Measurements from ENCODE around the gene ACBD6. TPM values are rescaled to one million over a fixed set of nuclear protein-coding genes. Genes with fewer than 3 reads are reported as not detected.
"Not testable (repeated sequence)": the region's sequence is repeated elsewhere in the genome, so short reads cannot be mapped to it uniquely, and the experiment has no call there.

ACBD6 gene
- total RNA-seq, 5 donors from 2014 or later (not counting 1 experiment from before 2014, with no cell fraction given), result 44.3 to 58.5 (median 53.0) TPM

GRCh38 chr1:180408128-180408527, 94.2 kb downstream of the ACBD6 start:
- H3K27me3 ChIP-seq (replicated peaks in 1 of 2; ENCODE audit: control insufficient read depth in 2 of 2, extremely low read depth in 1 of 2, insufficient read depth in 2 of 2, low read length in 1 of 2); POLR2A ChIA-PET; H3K36me3 ChIP-seq (ENCODE audit: control insufficient read depth in 2 of 2, extremely low read depth in 1 of 2, insufficient read depth in 1 of 2, low read length in 1 of 2); H3K4me3 ChIP-seq (ENCODE audit: control insufficient read depth in 1 of 2, extremely low read depth in 1 of 2, low read length in 1 of 2); ATAC-seq (replicated peaks in 1 of 4); H3K4me3 Mint-ChIP-seq; H3K27me3 Mint-ChIP-seq; H3K4me1 Mint-ChIP-seq; DNase-seq; H3K9me3 Mint-ChIP-seq; CTCF ChIA-PET; H3K4me1 ChIP-seq (ENCODE audit: control insufficient read depth in 1 of 2, extremely low read depth in 1 of 2, insufficient read depth in 2 of 2, low read length in 2 of 2); H3K27ac ChIP-seq (ENCODE audit: low read length); H3K9me3 ChIP-seq; H3K27ac Mint-ChIP-seq: not testable (repeated sequence)
- WGBS (ENCODE audit: insufficient coverage), result no CpG with 5 or more reads among the region's 1 CpG
- H3K36me3 Mint-ChIP-seq, result peaks cover 54% of the 10 kb centered on the region

- H3K27me3 ChIP-seq (replicated peaks in 1 of 2; ENCODE audit: control insufficient read depth in 2 of 2, extremely low read depth in 1 of 2, insufficient read depth in 2 of 2, low read length in 1 of 2), result no peaks in the 10 kb centered on the region
- H3K9me3 Mint-ChIP-seq, result no peaks in the 10 kb centered on the region
- ChIA-PET CTCF (interaction anchor here in 1 of 2 donors (0.8 kb wide), 1 partner anchor 10 kb away, joined by 3 read pairs; no protein-coding TSS in a partner anchor), POLR2A (no interaction called here)
- ATAC-seq (replicated peaks in 1 of 4) (no peak), DNase-seq (no peak)
- no peaks in the 10 kb centered on the region for H3K27me3 Mint-ChIP-seq
- H3K4me1 ChIP-seq (ENCODE audit: control insufficient read depth in 1 of 2, extremely low read depth in 1 of 2, insufficient read depth in 2 of 2, low read length in 2 of 2), result no peaks in the 10 kb centered on the region
- H3K36me3 ChIP-seq (ENCODE audit: control insufficient read depth in 2 of 2, extremely low read depth in 1 of 2, insufficient read depth in 1 of 2, low read length in 1 of 2), result peaks cover 0 to 8% of the 10 kb centered on the region in 2 donors
- no peaks in the 10 kb centered on the region for H3K9me3 ChIP-seq
- H3K4me1 Mint-ChIP-seq, result peaks cover 5 to 8% (median 7%) of the 10 kb centered on the region in 3 donors
- no peak overlapping the region for H3K27ac Mint-ChIP-seq
- peaks cover 55% of the 10 kb centered on the region for H3K36me3 Mint-ChIP-seq
- H3K4me3 ChIP-seq (ENCODE audit: control insufficient read depth in 1 of 2, extremely low read depth in 1 of 2, low read length in 1 of 2), result no peak overlapping the region
- no peak overlapping the region for H3K4me3 Mint-ChIP-seq
- no peak overlapping the region for H3K27ac ChIP-seq (ENCODE audit: low read length)
- WGBS (ENCODE audit: insufficient coverage), result 100% methylated on average over 1 of the region's 2 CpGs
Measured at GRCh38 chr1:180407051-180407450, 95.3 kb downstream of the ACBD6 start.

- no peak for DNase-seq
- no peaks in the 10 kb centered on the region for H3K4me1 ChIP-seq (ENCODE audit: control insufficient read depth in 1 of 2, extremely low read depth in 1 of 2, insufficient read depth in 2 of 2, low read length in 2 of 2)
- no peaks in the 10 kb centered on the region for H3K9me3 Mint-ChIP-seq
- H3K27ac ChIP-seq (ENCODE audit: low read length), result no peak overlapping the region
- H3K27me3 Mint-ChIP-seq, result no peaks in the 10 kb centered on the region
- H3K36me3 ChIP-seq (ENCODE audit: control insufficient read depth in 2 of 2, extremely low read depth in 1 of 2, insufficient read depth in 1 of 2, low read length in 1 of 2), result no peaks in the 10 kb centered on the region
- ChIA-PET CTCF (no interaction called here), POLR2A (interaction anchor here in 1 of 2 donors (0.6 kb wide), 1 partner anchor 23 kb away, joined by 4 read pairs; no protein-coding TSS in a partner anchor)
- 83% methylated on average over 1 of the region's 6 CpGs for WGBS (ENCODE audit: insufficient coverage)
- peaks cover 33% of the 10 kb centered on the region for H3K36me3 Mint-ChIP-seq
- no peak for ATAC-seq (replicated peaks in 1 of 4)
- no peaks in the 10 kb centered on the region for H3K9me3 ChIP-seq
- H3K27ac Mint-ChIP-seq, result no peak overlapping the region
- H3K4me3 Mint-ChIP-seq, result no peak overlapping the region
- H3K27me3 ChIP-seq (replicated peaks in 1 of 2; ENCODE audit: control insufficient read depth in 2 of 2, extremely low read depth in 1 of 2, insufficient read depth in 2 of 2, low read length in 1 of 2), result no peaks in the 10 kb centered on the region
- no peak overlapping the region for H3K4me3 ChIP-seq (ENCODE audit: control insufficient read depth in 1 of 2, extremely low read depth in 1 of 2, low read length in 1 of 2)
- peaks cover 7 to 10% (median 8%) of the 10 kb centered on the region in 3 donors for H3K4me1 Mint-ChIP-seq
Measured at GRCh38 chr1:180402551-180402950, 99.8 kb downstream of the ACBD6 start.

DNA sequence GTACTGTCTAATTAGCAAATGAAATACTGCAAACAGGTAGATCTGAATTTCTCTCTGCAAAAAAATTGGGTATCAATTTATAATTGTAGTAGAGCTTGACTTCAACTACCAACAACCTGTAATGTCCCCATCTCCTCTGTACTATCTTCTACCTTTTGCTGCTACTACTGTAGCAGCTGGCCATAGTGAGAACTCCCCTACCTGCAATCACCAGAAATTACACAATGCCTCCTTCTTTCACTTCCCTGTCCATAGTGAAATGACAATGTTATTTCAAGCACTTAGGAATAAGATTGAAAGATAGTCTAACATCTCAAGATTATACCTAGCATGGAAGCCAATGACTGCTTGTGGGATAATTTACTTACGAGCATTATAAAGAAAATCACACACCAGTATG, 100.4 kb downstream of the ACBD6 start:
- ChIA-PET CTCF (no interaction called here), POLR2A (no interaction called here)
- WGBS (ENCODE audit: insufficient coverage), result no CpG with 5 or more reads among the region's 1 CpG
- H3K4me3 ChIP-seq (ENCODE audit: control insufficient read depth in 1 of 2, extremely low read depth in 1 of 2, low read length in 1 of 2), result no peak overlapping the region
- Mint-ChIP-seq H3K4me1 (peaks cover 7 to 10% (median 8%) of the 10 kb centered on the region in 3 donors), H3K36me3 (peaks cover 37% of the 10 kb centered on the region), H3K4me3 (no peak overlapping the region), H3K27me3 (no peaks in the 10 kb centered on the region), H3K27ac (no peak overlapping the region), H3K9me3 (no peaks in the 10 kb centered on the region)
- DNase-seq (no peak), ATAC-seq (replicated peaks in 1 of 4) (no peak)
- H3K4me1 ChIP-seq (ENCODE audit: control insufficient read depth in 1 of 2, extremely low read depth in 1 of 2, insufficient read depth in 2 of 2, low read length in 2 of 2), result no peaks in the 10 kb centered on the region
- no peak overlapping the region for H3K27ac ChIP-seq (ENCODE audit: low read length)
- H3K36me3 ChIP-seq (ENCODE audit: control insufficient read depth in 2 of 2, extremely low read depth in 1 of 2, insufficient read depth in 1 of 2, low read length in 1 of 2), result peaks cover 0 to 3% of the 10 kb centered on the region in 2 donors
- H3K9me3 ChIP-seq, result no peaks in the 10 kb centered on the region
- H3K27me3 ChIP-seq (replicated peaks in 1 of 2; ENCODE audit: control insufficient read depth in 2 of 2, extremely low read depth in 1 of 2, insufficient read depth in 2 of 2, low read length in 1 of 2), result no peaks in the 10 kb centered on the region

- H3K27me3 ChIP-seq (replicated peaks in 1 of 2; ENCODE audit: control insufficient read depth in 2 of 2, extremely low read depth in 1 of 2, insufficient read depth in 2 of 2, low read length in 1 of 2), result no peaks in the 10 kb centered on the region
- POLR2A ChIA-PET, result no interaction called here
- H3K4me1 ChIP-seq (ENCODE audit: control insufficient read depth in 1 of 2, extremely low read depth in 1 of 2, insufficient read depth in 2 of 2, low read length in 2 of 2), result no peaks in the 10 kb centered on the region
- H3K9me3 ChIP-seq, result no peaks in the 10 kb centered on the region
- ATAC-seq (replicated peaks in 1 of 4) (no peak), DNase-seq (no peak)
- no peak overlapping the region for H3K4me3 ChIP-seq (ENCODE audit: control insufficient read depth in 1 of 2, extremely low read depth in 1 of 2, low read length in 1 of 2)
- Mint-ChIP-seq H3K9me3 (peaks cover 8 to 32% (median 14%) of the 10 kb centered on the region in 3 donors), H3K4me3 (no peak overlapping the region), H3K4me1 (peaks cover 6 to 10% (median 6%) of the 10 kb centered on the region in 3 donors), H3K27ac (no peak overlapping the region), H3K27me3 (no peaks in the 10 kb centered on the region), H3K36me3 (peaks cover 58% of the 10 kb centered on the region)
- peaks cover 0 to 3% of the 10 kb centered on the region in 2 donors for H3K36me3 ChIP-seq (ENCODE audit: control insufficient read depth in 2 of 2, extremely low read depth in 1 of 2, insufficient read depth in 1 of 2, low read length in 1 of 2)
- CTCF ChIA-PET, result no interaction called here
- no CpG with 5 or more reads among the region's 4 CpGs for whole genome bisulfite sequencing (ENCODE audit: insufficient coverage)
- H3K27ac ChIP-seq (ENCODE audit: low read length), result no peak overlapping the region
Measured at GRCh38 chr1:180397175-180397574, 105.2 kb downstream of the ACBD6 start.

DNA sequence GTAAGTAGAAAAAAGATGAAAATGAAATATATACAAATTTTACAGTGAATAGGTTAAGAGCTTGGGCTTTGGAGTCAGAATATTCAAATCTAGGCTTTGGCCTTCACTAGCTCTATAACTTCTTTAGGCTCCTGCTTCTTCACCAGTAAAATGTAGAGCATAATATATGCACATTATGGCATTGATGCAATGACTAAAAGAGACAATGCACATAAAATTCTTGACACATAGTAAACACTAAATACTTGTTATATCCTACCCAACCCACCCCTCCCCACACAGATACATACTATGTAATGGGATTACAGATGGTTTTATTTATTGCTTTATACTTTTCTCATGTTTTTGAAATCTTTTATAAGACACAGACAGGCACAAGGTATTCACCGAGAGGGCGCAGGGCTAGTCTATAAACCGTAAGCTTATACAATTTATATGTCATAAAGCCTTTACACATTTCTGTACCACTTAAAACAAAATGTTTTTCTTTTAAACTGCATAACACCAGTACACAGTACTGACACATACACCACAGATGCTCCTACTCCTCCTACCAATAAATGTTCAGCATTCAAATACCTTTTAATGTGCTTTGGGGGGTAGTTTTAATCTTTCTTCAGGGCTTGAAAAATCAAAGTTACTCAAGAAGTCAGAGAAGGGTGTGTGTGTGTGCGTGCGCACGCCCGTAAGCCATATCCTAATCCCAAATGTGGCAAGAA, 109.8 kb downstream of the ACBD6 start:
- WGBS (ENCODE audit: insufficient coverage), result 100% methylated on average over 3 of the region's 7 CpGs
- H3K36me3 Mint-ChIP-seq, result peaks cover 69% of the 10 kb centered on the region
- Histone ChIP-seq H3K36me3 (ENCODE audit: control insufficient read depth in 2 of 2, extremely low read depth in 1 of 2, insufficient read depth in 1 of 2, low read length in 1 of 2) (peaks cover 0 to 3% of the 10 kb centered on the region in 2 donors), H3K9me3 (no peaks in the 10 kb centered on the region), H3K27ac (ENCODE audit: low read length) (no peak overlapping the region), H3K4me1 (ENCODE audit: control insufficient read depth in 1 of 2, extremely low read depth in 1 of 2, insufficient read depth in 2 of 2, low read length in 2 of 2) (no peaks in the 10 kb centered on the region), H3K27me3 (replicated peaks in 1 of 2; ENCODE audit: control insufficient read depth in 2 of 2, extremely low read depth in 1 of 2, insufficient read depth in 2 of 2, low read length in 1 of 2) (no peaks in the 10 kb centered on the region), H3K4me3 (ENCODE audit: control insufficient read depth in 1 of 2, extremely low read depth in 1 of 2, low read length in 1 of 2) (no peak overlapping the region)
- H3K27ac Mint-ChIP-seq, result no peak overlapping the region
- ChIA-PET CTCF (no interaction called here), POLR2A (no interaction called here)
- no peaks in the 10 kb centered on the region for H3K27me3 Mint-ChIP-seq
- DNase-seq (no peak), ATAC-seq (replicated peaks in 1 of 4) (no peak)
- peaks cover 8 to 43% (median 25%) of the 10 kb centered on the region in 3 donors for H3K9me3 Mint-ChIP-seq
- no peak overlapping the region for H3K4me3 Mint-ChIP-seq
- peaks cover 6 to 8% (median 8%) of the 10 kb centered on the region in 3 donors for H3K4me1 Mint-ChIP-seq

Measured in T-cell (primary cell).